ENCODE data around the gene SHC3.

SHC3 gene

GRCh38 chr9:88980740-88981203 is 197.8 kb downstream of the SHC3 start:
- TF ChIP-seq CTCF (IDR thresholded peaks at IDR 0.05; ENCODE audit: insufficient read depth, low read depth, low read length, missing control alignments), result no peak
- no peak overlapping the region for H3K4me3 ChIP-seq (ENCODE audit: low read depth, low read length)
- DNase-seq (ENCODE audit: low read depth), result no peak

- no peak overlapping the region for H3K4me3 ChIP-seq (ENCODE audit: low read depth, low read length)
- TF ChIP-seq CTCF (IDR thresholded peaks at IDR 0.05; ENCODE audit: insufficient read depth, low read depth, low read length, missing control alignments), result no peak
- no peak for DNase-seq (ENCODE audit: low read depth)
Observed at GRCh38 chr9:88979791-88980190, 198.8 kb downstream of the SHC3 start.

- no peak for DNase-seq (ENCODE audit: low read depth)
- H3K4me3 ChIP-seq (ENCODE audit: low read depth, low read length), result no peak overlapping the region
- no peak for TF ChIP-seq CTCF (IDR thresholded peaks at IDR 0.05; ENCODE audit: insufficient read depth, low read depth, low read length, missing control alignments)
Observed at GRCh38 chr9:88979021-88979420, 199.6 kb downstream of the SHC3 start.

GRCh38 chr9:88978034-88978433 is 200.6 kb downstream of the SHC3 start:
- no peak for TF ChIP-seq CTCF (IDR thresholded peaks at IDR 0.05; ENCODE audit: insufficient read depth, low read depth, low read length, missing control alignments)
- no peak for DNase-seq (ENCODE audit: low read depth)

GRCh38 chr9:88976890-88977257 is 201.7 kb downstream of the SHC3 start:
- no peak overlapping the region for H3K4me3 ChIP-seq (ENCODE audit: low read depth, low read length)
- DNase-seq (ENCODE audit: low read depth), result no peak
- no peak for TF ChIP-seq CTCF (IDR thresholded peaks at IDR 0.05; ENCODE audit: insufficient read depth, low read depth, low read length, missing control alignments)

More at GRCh38 chr9:88978034-88978433, 200.6 kb downstream of the SHC3 start:
- no peak overlapping the region for H3K4me3 ChIP-seq (ENCODE audit: low read depth, low read length)

GRCh38 chr9:88975966-88976889 is 202.4 kb downstream of the SHC3 start:
- no peak for TF ChIP-seq CTCF (IDR thresholded peaks at IDR 0.05; ENCODE audit: insufficient read depth, low read depth, low read length, missing control alignments)
- no peak for DNase-seq (ENCODE audit: low read depth)
- no peak overlapping the region for H3K4me3 ChIP-seq (ENCODE audit: low read depth, low read length)

Data from GM12865 (cell line).